ENCODE results near the gene MOB3A. TPM values are rescaled to one million over a fixed set of nuclear protein-coding genes. Genes with fewer than 3 reads are reported as not detected.
A peak's percentile ranks its signal among the peaks of the same experiment; 100 is the strongest.
"Not testable (repeated sequence)": the region's sequence is repeated elsewhere in the genome, so short reads cannot be mapped to it uniquely, and the experiment has no call there.

The MOB3A gene
- polyA plus RNA-seq, 5 donors = 17.5 to 31.4 (median 24.1) TPM

GRCh38 chr19:2035590-2035991 lies 60.5 kb downstream of the MOB3A start:
- DNase-seq = no peak

- no peak for DNase-seq
Observed at GRCh38 chr19:2034729-2035589, 61.2 kb downstream of the MOB3A start.

- DNase-seq = not testable (repeated sequence)
Observed at GRCh38 chr19:2034253-2034652, 61.9 kb downstream of the MOB3A start.

GRCh38 chr19:2033825-2034159 lies 62.3 kb downstream of the MOB3A start:
- DNase-seq = no peak

GRCh38 chr19:2033115-2033824 lies 62.9 kb downstream of the MOB3A start:
- no peak for DNase-seq

GRCh38 chr19:2032296-2032941 lies 63.7 kb downstream of the MOB3A start:
- DNase-seq = peak; percentile 82 to 83

GRCh38 chr19:2027361-2027760 lies 68.8 kb downstream of the MOB3A start:
- peak in 1 of 2 donors; percentile 55 for DNase-seq

GRCh38 chr19:2026770-2027169 lies 69.4 kb downstream of the MOB3A start:
- DNase-seq = no peak

GRCh38 chr19:2022289-2022688 lies 73.8 kb downstream of the MOB3A start:
- no peak for DNase-seq

- no peak for DNase-seq
Observed at GRCh38 chr19:2021453-2022140, 74.5 kb downstream of the MOB3A start.

Other genes with a start within 250 kb of the MOB3A start
- gene REXO1, start 247.8 kb downstream of the MOB3A start, polyA plus RNA-seq (ENCODE audit: insufficient read depth in 1 of 5, insufficient read length in 5 of 5, low replicate concordance in 1 of 5) = 10 to 100 TPM; 14.3 to 29.4 (median 21.7) TPM
- gene KLF16, start 232.7 kb downstream of the MOB3A start, polyA plus RNA-seq (ENCODE audit: insufficient read depth in 1 of 5, insufficient read length in 5 of 5, low replicate concordance in 1 of 5) = 10 to 100 TPM in 1 of 5 donors, 1 to 10 TPM in 4; 3.3 to 12.8 (median 6.0) TPM
- gene ABHD17A, start 210.8 kb downstream of the MOB3A start, polyA plus RNA-seq (ENCODE audit: insufficient read depth in 1 of 5, insufficient read length in 5 of 5, low replicate concordance in 1 of 5) = 10 to 100 TPM; 34.9 to 90.0 (median 45.8) TPM
- gene ADAT3, start 190.9 kb downstream of the MOB3A start, polyA plus RNA-seq (ENCODE audit: insufficient read depth in 1 of 5, insufficient read length in 5 of 5, low replicate concordance in 1 of 5) = 1 to 10 TPM in 4 of 5 donors, under 1 TPM in 1; 0.98 to 4.5 (median 1.9) TPM
- 10 to 100 TPM; 41.9 to 92.4 (median 63.9) TPM for gene SCAMP4, start 190.9 kb downstream of the MOB3A start, polyA plus RNA-seq (ENCODE audit: insufficient read depth in 1 of 5, insufficient read length in 5 of 5, low replicate concordance in 1 of 5)
- 10 to 100 TPM; 32.0 to 70.0 (median 40.7) TPM for gene CSNK1G2, start 155.2 kb downstream of the MOB3A start, polyA plus RNA-seq (ENCODE audit: insufficient read depth in 1 of 5, insufficient read length in 5 of 5, low replicate concordance in 1 of 5)
- gene BTBD2, start 80.6 kb downstream of the MOB3A start, polyA plus RNA-seq (ENCODE audit: insufficient read depth in 1 of 5, insufficient read length in 5 of 5, low replicate concordance in 1 of 5) = 100 to 1,000 TPM in 2 of 5 donors, 10 to 100 TPM in 3; 70.5 to 131 (median 97.0) TPM
- gene MKNK2, start 45.1 kb downstream of the MOB3A start, polyA plus RNA-seq (ENCODE audit: insufficient read depth in 1 of 5, insufficient read length in 5 of 5, low replicate concordance in 1 of 5) = 100 to 1,000 TPM in 1 of 5 donors, 10 to 100 TPM in 4; 51.7 to 124 (median 77.8) TPM
- 1 to 10 TPM; 5.5 to 7.2 (median 6.2) TPM for gene IZUMO4, start 589 bp upstream of the MOB3A start, polyA plus RNA-seq (ENCODE audit: insufficient read depth in 1 of 5, insufficient read length in 5 of 5, low replicate concordance in 1 of 5)
- 10 to 100 TPM; 56.7 to 90.8 (median 67.7) TPM for gene AP3D1, start 55.2 kb upstream of the MOB3A start, polyA plus RNA-seq (ENCODE audit: insufficient read depth in 1 of 5, insufficient read length in 5 of 5, low replicate concordance in 1 of 5)
- gene DOT1L, start 67.6 kb upstream of the MOB3A start, polyA plus RNA-seq (ENCODE audit: insufficient read depth in 1 of 5, insufficient read length in 5 of 5, low replicate concordance in 1 of 5) = 10 to 100 TPM; 17.0 to 22.3 (median 19.2) TPM
- 10 to 100 TPM; 39.5 to 76.7 (median 50.7) TPM for gene PLEKHJ1, start 140.0 kb upstream of the MOB3A start, polyA plus RNA-seq (ENCODE audit: insufficient read depth in 1 of 5, insufficient read length in 5 of 5, low replicate concordance in 1 of 5)
- 10 to 100 TPM; 49.2 to 98.0 (median 68.6) TPM for gene SF3A2, start 140.5 kb upstream of the MOB3A start, polyA plus RNA-seq (ENCODE audit: insufficient read depth in 1 of 5, insufficient read length in 5 of 5, low replicate concordance in 1 of 5)
- gene AMH, start 153.0 kb upstream of the MOB3A start, polyA plus RNA-seq (ENCODE audit: insufficient read depth in 1 of 5, insufficient read length in 5 of 5, low replicate concordance in 1 of 5) = 1 to 10 TPM; 1.1 to 5.2 (median 2.9) TPM
- 1 to 10 TPM in 1 of 5 donors, under 1 TPM in 3, not detected in 1; 0.29 to 6.3 (median 0.53) TPM for gene JSRP1, start 160.1 kb upstream of the MOB3A start, polyA plus RNA-seq (ENCODE audit: insufficient read depth in 1 of 5, insufficient read length in 5 of 5, low replicate concordance in 1 of 5)
- gene PEAK3, start 185.8 kb upstream of the MOB3A start, polyA plus RNA-seq (ENCODE audit: insufficient read depth in 1 of 5, insufficient read length in 5 of 5, low replicate concordance in 1 of 5) = under 1 TPM in 4 of 5 donors, not detected in 1; 0.11 to 0.22 (median 0.18) TPM
- under 1 TPM in 3 of 5 donors, not detected in 2; 0.08 to 0.16 (median 0.08) TPM for gene LINGO3, start 211.8 kb upstream of the MOB3A start, polyA plus RNA-seq (ENCODE audit: insufficient read depth in 1 of 5, insufficient read length in 5 of 5, low replicate concordance in 1 of 5)
- gene LSM7, start 232.3 kb upstream of the MOB3A start, polyA plus RNA-seq (ENCODE audit: insufficient read depth in 1 of 5, insufficient read length in 5 of 5, low replicate concordance in 1 of 5) = 100 to 1,000 TPM in 2 of 5 donors, 10 to 100 TPM in 3; 89.7 to 151 (median 99.2) TPM
- gene SPPL2B, start 232.4 kb upstream of the MOB3A start, polyA plus RNA-seq (ENCODE audit: insufficient read depth in 1 of 5, insufficient read length in 5 of 5, low replicate concordance in 1 of 5) = 100 to 1,000 TPM in 1 of 5 donors, 10 to 100 TPM in 4; 45.4 to 107 (median 76.0) TPM